A549 (cell line): ENCODE results near the gene DAB1. TPM values are rescaled to one million over a fixed set of nuclear protein-coding genes. Genes with fewer than 3 reads are reported as not detected.

Experiments used
- ATAC-seq, 2 experiments: fragments of 200-7000 bp in 1 of 2; fragments of >200 bp in 1 of 2; cut with Nextera tagmentation in 1 of 2; cut with Tn5 transposase in 1 of 2; 3 replicates each; pipeline versions ENCODE4 v1.8.0 to v1.9.1; 2018 to 2020; ENCODE audit warnings: mild to moderate bottlenecking in 1 of 2, moderate library complexity in 1 of 2
- CTCF ChIA-PET: fragments of 300-600 bp; sonication (Branson Sonifier 250); formaldehyde crosslinking; extraction: SDS; loops from one replicate; lab custom pipeline; 2021; ENCODE audit warnings: antibody characterized with exemption, inconsistent platforms; lab: Yijun Ruan, JAX
- POLR2A ChIA-PET: fragments of 350-600 bp; formaldehyde crosslinking; extraction: SDS; loops from one replicate; lab custom pipeline; 2021; ENCODE audit warnings: antibody characterized with exemption, inconsistent platforms; lab: Yijun Ruan, JAX
- DNase-seq, 2 experiments: peaks; one replicate each; pipeline versions ENCODE4 v3.0.0 to v3.0.0-alpha.2; 2011 to 2016; ENCODE audit warnings: low read depth in 1 of 2, low spot score in 1 of 2
- FAIRE-seq: peaks from 2 replicates; lab custom pipeline; 2011; peaks lifted over from hg19 to GRCh38; lab: Jason Lieb, UNC
- H3K27ac ChIP-seq, 2 experiments: fragments of >200 bp; sonication (Bioruptor Twin); formaldehyde crosslinking; 3 replicates each; pipeline ENCODE4 v1.5.1; 2016 to 2017
- H3K4me1 ChIP-seq: fragments of >200 bp; sonication (Bioruptor Twin); formaldehyde crosslinking; 3 replicates; pipeline ENCODE4 v1.6.1; 2016
- H3K4me2 ChIP-seq: fragments of >200 bp; sonication (Bioruptor Twin); formaldehyde crosslinking; 3 replicates; pipeline ENCODE4 v1.6.1; 2016
- H3K4me3 ChIP-seq: fragments of >200 bp; sonication (Bioruptor Twin); formaldehyde crosslinking; 3 replicates; pipeline ENCODE4 v1.5.1; 2016
- H3K9me3 ChIP-seq: fragments of >200 bp; sonication (Bioruptor Twin); formaldehyde crosslinking; 3 replicates; pipeline ENCODE4 v1.6.1; 2016
- BCL3 ChIP-seq: fragments of >200 bp; sonication (Bioruptor Twin); formaldehyde crosslinking; IDR thresholded peaks from 3 replicates; pipeline ENCODE4 v1.6.1; 2016
- BHLHE40 ChIP-seq: IDR thresholded peaks from 2 replicates; pipeline ENCODE4 v1.6.1; 2012; ENCODE audit warnings: low read depth, low read length, inconsistent platforms
- CBX2 ChIP-seq: fragments of 200-600 bp; sonication (generic); IDR thresholded peaks from 2 replicates; pipeline ENCODE4 v1.6.1; 2016; ENCODE audit warnings: low read depth, mild to moderate bottlenecking, borderline replicate concordance
- CEBPB ChIP-seq, 2 experiments: fragments of >200 bp in 1 of 2; sonication (Bioruptor Twin) in 1 of 2; formaldehyde crosslinking in 1 of 2; IDR thresholded peaks; 2 replicates each; pipeline ENCODE4 v1.6.1; 2012 to 2016
- ELK1 ChIP-seq: fragments of 150-350 bp; IDR thresholded peaks from 2 replicates; pipeline ENCODE4 v1.6.1; 2014; ENCODE audit warnings: low read depth, mild to moderate bottlenecking, low read length
- FOXS1 ChIP-seq: fragments of 250-450 bp; sonication (Bioruptor Pico); IDR thresholded peaks from 2 replicates; pipeline ENCODE4 v1.5.0; 2020; ENCODE audit warnings: mild to moderate bottlenecking, moderate library complexity
- GATA3 ChIP-seq: IDR thresholded peaks from 2 replicates; pipeline ENCODE4 v1.6.1; 2012; ENCODE audit warnings: borderline replicate concordance
- HEYL ChIP-seq: fragments of 250-450 bp; sonication (Bioruptor Pico); IDR thresholded peaks from 2 replicates; pipeline ENCODE4 v1.8.0; 2021; ENCODE audit warnings: mild to moderate bottlenecking, moderate library complexity
- HOXB5 ChIP-seq: fragments of 250-450 bp; sonication (Bioruptor Pico); IDR thresholded peaks from 2 replicates; pipeline ENCODE4 v1.5.0; 2020; ENCODE audit warnings: mild to moderate bottlenecking, moderate library complexity
- JUNB ChIP-seq: fragments of >200 bp; sonication (Bioruptor Twin); formaldehyde crosslinking; IDR thresholded peaks from 2 replicates; pipeline ENCODE4 v1.6.1; 2016
- KDM5A ChIP-seq: fragments of 200-600 bp; sonication (generic); IDR thresholded peaks from 2 replicates; pipeline ENCODE4 v1.6.1; 2016; ENCODE audit warnings: antibody characterized with exemption, mild to moderate bottlenecking
- MYC ChIP-seq: IDR thresholded peaks from 2 replicates; pipeline ENCODE4 v1.6.1; 2012; ENCODE audit warnings: mild to moderate bottlenecking, inconsistent platforms, low read length, improper control_type of control experiment, borderline replicate concordance
- NPAS2 ChIP-seq: fragments of 250-450 bp; sonication (Bioruptor Pico); IDR thresholded peaks from 2 replicates; pipeline ENCODE4 v1.8.0; 2022; ENCODE audit warnings: mild to moderate bottlenecking, moderate library complexity, borderline replicate concordance
- PHF8 ChIP-seq: fragments of 200-600 bp; sonication (generic); IDR thresholded peaks from 2 replicates; pipeline ENCODE4 v1.6.1; 2016; ENCODE audit warnings: low read depth, mild to moderate bottlenecking, antibody characterized with exemption, moderate library complexity, borderline replicate concordance
- POLR2A ChIP-seq: IDR thresholded peaks from 2 replicates; pipeline ENCODE4 v1.6.1; 2012; ENCODE audit warnings: mild to moderate bottlenecking, low read length
- POLR2AphosphoS2 ChIP-seq: conservative IDR thresholded peaks from 2 replicates; pipeline ENCODE4 v1.6.1; 2012; ENCODE audit warnings: low read length, improper control_type of control experiment, inconsistent platforms
- RAD21 ChIP-seq, 2 experiments: fragments of >200 bp in 1 of 2; sonication (Bioruptor Twin) in 1 of 2; formaldehyde crosslinking in 1 of 2; IDR thresholded peaks in 1 of 2; conservative IDR thresholded peaks in 1 of 2; 2 replicates in 1 of 2; 3 replicates in 1 of 2; pipeline ENCODE4 v1.6.1; 2012 to 2018; ENCODE audit warnings: inconsistent platforms in 1 of 2
- RARB ChIP-seq: fragments of 250-450 bp; sonication (Bioruptor Pico); IDR thresholded peaks from 2 replicates; pipeline ENCODE4 v1.8.0; 2021; ENCODE audit warnings: mild to moderate bottlenecking, moderate library complexity
- REST ChIP-seq: fragments of 200-600 bp; sonication (generic); IDR thresholded peaks from 2 replicates; pipeline ENCODE4 v1.6.1; 2016; ENCODE audit warnings: antibody characterized with exemption, mild to moderate bottlenecking, moderate library complexity
- RFX5 ChIP-seq: fragments of 450-650 bp; IDR thresholded peaks from 2 replicates; pipeline ENCODE4 v1.7.1; 2014; ENCODE audit warnings: antibody characterized with exemption, mild to moderate bottlenecking, moderate library complexity
- SMC3 ChIP-seq: fragments of >200 bp; sonication (Bioruptor Twin); formaldehyde crosslinking; IDR thresholded peaks from 3 replicates; pipeline ENCODE4 v1.6.1; 2018; ENCODE audit warnings: inconsistent platforms
- ZFP36 ChIP-seq: fragments of 450-650 bp; IDR thresholded peaks from 2 replicates; pipeline ENCODE4 v1.6.1; 2014; ENCODE audit warnings: borderline replicate concordance; ENCODE audit not compliant: partially characterized antibody
- WGBS: methylation state at CpG from one replicate; pipeline ENCODE4 v1.1.6; 2017; ENCODE audit errors: missing lambda C conversion rate; 5-methylcytosine and 5-hydroxymethylcytosine counted together
- polyA plus RNA-seq, 4 experiments: library from polyadenylated mRNA; depleted of rRNA in 3 of 4; stranded (reverse); fragments of >200 nt; fragmentation: RNase III in 1 of 4; extraction: RNeasy Plus Mini Kit Qiagen cat#74134 plus additional on column Dnase treatment in 1 of 4; gene quantifications; 2 replicates in 3 of 4; 3 replicates in 1 of 4; pipeline ENCODE4 v1.2.3, GENCODE V29; 2011 to 2017

Gene DAB1
- polyA plus RNA-seq, 2 of the 4 experiments (the other 2 are of a cell fraction), result not detected

GRCh38 chr1:56967355-56967754 is 456.5 kb downstream of the DAB1 start:
- Histone ChIP-seq H3K4me1 (no peaks in the 10 kb centered on the region), H3K4me2 (no peak overlapping the region)
- DNase-seq (no peak), ATAC-seq (no peak)
- 17% methylated on average over 3 of the region's 3 CpGs for WGBS
- POLR2A ChIA-PET, result no interaction called here
- TF ChIP-seq POLR2AphosphoS2 (no peak), NPAS2 (no peak)
- TF ChIP-seq, all 56 proteins: peak for 0
- H3K27ac ChIP-seq, result no peak overlapping the region
- CTCF ChIA-PET, result interaction anchor here (1.0 kb wide), 1 partner anchor 180 kb away, joined by 3 read pairs; no protein-coding TSS in a partner anchor
- no peak for FAIRE-seq
- no peak overlapping the region for H3K4me3 ChIP-seq
- no peaks in the 10 kb centered on the region for H3K9me3 ChIP-seq

GRCh38 chr1:56966698-56966999 is 457.2 kb downstream of the DAB1 start:
- ATAC-seq, result no peak

GRCh38 chr1:56965916-56966697 is 457.8 kb downstream of the DAB1 start, which contains the start of gene C8B:
C8B (minus strand) TSS chr1:56966015; CDS start chr1:56965948, 67 bp downstream.
- Histone ChIP-seq H3K4me2 (no peak within 1 kb of the TSS), H3K27ac (no peak within 1 kb of the TSS), H3K9me3 (no peaks in the 10 kb centered on the region), H3K4me1 (no peaks in the 10 kb centered on the region), H3K4me3 (no peak within 1 kb of the TSS)
- DNase-seq (no peak), ATAC-seq (no peak), FAIRE-seq (no peak)
- ChIA-PET POLR2A (no interaction called here), CTCF (interaction anchor here (1.0 kb wide), 1 partner anchor 181 kb away, joined by 3 read pairs; no protein-coding TSS in a partner anchor)
- TF ChIP-seq FOXS1 (CRISPR knock-in tag) (no peak), JUNB (no peak), CEBPB (IDR thresholded peaks at IDR 0.05) (no peak)
- WGBS, result 38% methylated on average over 3 of the region's 3 CpGs

More at GRCh38 chr1:56966698-56966999, 457.2 kb downstream of the DAB1 start:
- no peak for TF ChIP-seq CBX2
- no peak for TF ChIP-seq REST
- no peak for TF ChIP-seq SMC3
- TF ChIP-seq GATA3, result no peak
- no peak for TF ChIP-seq KDM5A
- no peak for TF ChIP-seq RFX5
- TF ChIP-seq RARB (CRISPR knock-in tag), result no peak
- TF ChIP-seq PHF8, result no peak
- TF ChIP-seq ZFP36, result no peak
- FAIRE-seq, result no peak
- no peaks in the 10 kb centered on the region for H3K4me1 ChIP-seq
- no peak overlapping the region for H3K4me3 ChIP-seq
- no peak overlapping the region for H3K4me2 ChIP-seq
- CTCF ChIA-PET, result interaction anchor here (1.0 kb wide), 1 partner anchor 180 kb away, joined by 3 read pairs; no protein-coding TSS in a partner anchor
- WGBS, result 80% methylated on average over 1 of the region's 1 CpG
- POLR2A ChIA-PET, result no interaction called here
- no peaks in the 10 kb centered on the region for H3K9me3 ChIP-seq
- H3K27ac ChIP-seq, result no peak overlapping the region
- no peak for DNase-seq

GRCh38 chr1:56965191-56965590 is 458.7 kb downstream of the DAB1 start:
- CTCF ChIA-PET, result no interaction called here

More at GRCh38 chr1:56965191-56965590, 458.7 kb downstream of the DAB1 start:
- no peak overlapping the region for H3K4me3 ChIP-seq
- H3K4me1 ChIP-seq, result no peaks in the 10 kb centered on the region
- H3K4me2 ChIP-seq, result no peak overlapping the region
- no peak for DNase-seq
- ATAC-seq, result no peak
- TF ChIP-seq BHLHE40 (no peak), HEYL (CRISPR knock-in tag) (no peak), RAD21 (conservative IDR thresholded peaks at IDR 0.05 in 1 of 2, IDR thresholded peaks at IDR 0.05 in 1 of 2) (no peak), HOXB5 (CRISPR knock-in tag) (no peak), POLR2A (no peak), FOXS1 (CRISPR knock-in tag) (no peak), RFX5 (no peak), BCL3 (no peak), GATA3 (no peak), MYC (no peak), ELK1 (no peak), PHF8 (no peak)
- TF ChIP-seq, all 56 proteins: peak for 0
- H3K27ac ChIP-seq, result no peak overlapping the region
- no peak for FAIRE-seq
- POLR2A ChIA-PET, result no interaction called here
- WGBS, result 48% methylated on average over 3 of the region's 3 CpGs
- no peaks in the 10 kb centered on the region for H3K9me3 ChIP-seq
